ENCODE measurements around the gene XIRP1. TPM values are rescaled to one million over a fixed set of nuclear protein-coding genes. Genes with fewer than 3 reads are reported as not detected.

The XIRP1 gene
- total RNA-seq, 1 donor from 2014 or later: not detected

DNA sequence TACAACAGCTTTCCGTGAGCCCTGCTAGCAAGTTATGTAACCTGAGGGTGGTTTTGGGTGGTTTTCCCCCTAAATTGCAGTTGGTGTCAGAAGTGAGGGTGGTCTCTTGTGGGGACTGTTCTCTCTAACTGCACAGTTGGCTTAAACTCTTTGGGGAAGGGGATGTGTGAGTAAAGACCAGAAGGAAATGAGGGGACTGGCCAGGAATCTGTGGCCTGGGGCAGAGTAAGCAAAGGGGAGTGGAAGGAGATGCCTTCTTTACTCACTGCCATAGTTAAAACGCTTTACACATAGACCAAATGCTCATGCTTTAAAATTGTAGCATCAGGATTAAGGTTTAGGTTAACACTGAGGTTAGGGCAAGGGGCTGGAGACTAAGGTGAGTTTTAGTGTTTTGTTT lies 21.2 kb upstream of the XIRP1 start:
- H3K4me3 Mint-ChIP-seq: no peak overlapping the region
- H3K4me1 Mint-ChIP-seq: peaks cover under 1% of the 10 kb centered on the region
- peaks cover 5% of the 10 kb centered on the region for H3K27me3 Mint-ChIP-seq (ENCODE audit: low read depth)
- no peak for DNase-seq (ENCODE audit: low read depth, low spot score)
- TF ChIP-seq, protein P1, sequence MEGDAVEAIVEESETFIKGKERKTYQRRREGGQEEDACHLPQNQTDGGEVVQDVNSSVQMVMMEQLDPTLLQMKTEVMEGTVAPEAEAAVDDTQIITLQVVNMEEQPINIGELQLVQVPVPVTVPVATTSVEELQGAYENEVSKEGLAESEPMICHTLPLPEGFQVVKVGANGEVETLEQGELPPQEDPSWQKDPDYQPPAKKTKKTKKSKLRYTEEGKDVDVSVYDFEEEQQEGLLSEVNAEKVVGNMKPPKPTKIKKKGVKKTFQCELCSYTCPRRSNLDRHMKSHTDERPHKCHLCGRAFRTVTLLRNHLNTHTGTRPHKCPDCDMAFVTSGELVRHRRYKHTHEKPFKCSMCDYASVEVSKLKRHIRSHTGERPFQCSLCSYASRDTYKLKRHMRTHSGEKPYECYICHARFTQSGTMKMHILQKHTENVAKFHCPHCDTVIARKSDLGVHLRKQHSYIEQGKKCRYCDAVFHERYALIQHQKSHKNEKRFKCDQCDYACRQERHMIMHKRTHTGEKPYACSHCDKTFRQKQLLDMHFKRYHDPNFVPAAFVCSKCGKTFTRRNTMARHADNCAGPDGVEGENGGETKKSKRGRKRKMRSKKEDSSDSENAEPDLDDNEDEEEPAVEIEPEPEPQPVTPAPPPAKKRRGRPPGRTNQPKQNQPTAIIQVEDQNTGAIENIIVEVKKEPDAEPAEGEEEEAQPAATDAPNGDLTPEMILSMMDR (conservative IDR thresholded peaks at IDR 0.05): no peak
- no peaks in the 10 kb centered on the region for H3K9me3 Mint-ChIP-seq
- H3K36me3 Mint-ChIP-seq (ENCODE audit: low read depth): no peaks in the 10 kb centered on the region
- H3K27ac Mint-ChIP-seq (ENCODE audit: unreplicated experiment): no peak overlapping the region

DNA sequence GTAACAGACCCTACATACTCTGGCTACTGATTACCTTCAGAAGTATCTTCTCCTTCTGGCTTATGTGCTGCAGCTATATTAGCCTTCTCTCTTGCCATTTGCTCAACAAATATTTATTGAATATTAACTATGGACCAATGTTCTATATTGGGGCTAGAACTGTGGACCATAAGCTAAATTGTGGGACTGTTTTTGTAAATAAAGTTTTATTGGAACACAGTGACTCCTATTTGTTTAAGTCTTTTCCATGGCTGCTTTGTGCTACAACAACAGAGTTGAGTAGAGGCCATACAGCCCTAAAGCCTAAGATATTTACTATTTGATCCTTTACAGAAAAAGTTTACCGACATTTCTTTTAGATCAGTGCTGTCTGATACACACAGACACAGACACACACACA lies 20.3 kb upstream of the XIRP1 start:
- no peak for DNase-seq (ENCODE audit: low read depth, low spot score)
- no peaks in the 10 kb centered on the region for H3K9me3 Mint-ChIP-seq
- peaks cover 10% of the 10 kb centered on the region for H3K4me1 Mint-ChIP-seq
- H3K4me3 Mint-ChIP-seq: no peak overlapping the region
- H3K36me3 Mint-ChIP-seq (ENCODE audit: low read depth): no peaks in the 10 kb centered on the region
- peaks cover 5% of the 10 kb centered on the region for H3K27me3 Mint-ChIP-seq (ENCODE audit: low read depth)
- no peak overlapping the region for H3K27ac Mint-ChIP-seq (ENCODE audit: unreplicated experiment)
- TF ChIP-seq, protein P1 (conservative IDR thresholded peaks at IDR 0.05): no peak

GRCh38 chr3:39211332-39212130 lies 19.1 kb upstream of the XIRP1 start:
- DNase-seq (ENCODE audit: low read depth, low spot score): no peak
- H3K9me3 Mint-ChIP-seq: no peaks in the 10 kb centered on the region

GRCh38 chr3:39210078-39210477 lies 17.7 kb upstream of the XIRP1 start:
- TF ChIP-seq, protein P1 (conservative IDR thresholded peaks at IDR 0.05): no peak
- Mint-ChIP-seq H3K36me3 (ENCODE audit: low read depth) (no peaks in the 10 kb centered on the region), H3K27ac (ENCODE audit: unreplicated experiment) (no peak overlapping the region), H3K4me1 (peaks cover 12% of the 10 kb centered on the region), H3K4me3 (no peak overlapping the region), H3K9me3 (no peaks in the 10 kb centered on the region), H3K27me3 (ENCODE audit: low read depth) (peaks cover 8% of the 10 kb centered on the region)
- no peak for DNase-seq (ENCODE audit: low read depth, low spot score)

More at GRCh38 chr3:39211332-39212130, 19.1 kb upstream of the XIRP1 start:
- Mint-ChIP-seq H3K4me3 (no peak overlapping the region), H3K27me3 (ENCODE audit: low read depth) (peaks cover 10% of the 10 kb centered on the region), H3K27ac (ENCODE audit: unreplicated experiment) (no peak overlapping the region), H3K36me3 (ENCODE audit: low read depth) (no peaks in the 10 kb centered on the region), H3K4me1 (peaks cover 12% of the 10 kb centered on the region)
- TF ChIP-seq, protein P1 (conservative IDR thresholded peaks at IDR 0.05): no peak

DNA sequence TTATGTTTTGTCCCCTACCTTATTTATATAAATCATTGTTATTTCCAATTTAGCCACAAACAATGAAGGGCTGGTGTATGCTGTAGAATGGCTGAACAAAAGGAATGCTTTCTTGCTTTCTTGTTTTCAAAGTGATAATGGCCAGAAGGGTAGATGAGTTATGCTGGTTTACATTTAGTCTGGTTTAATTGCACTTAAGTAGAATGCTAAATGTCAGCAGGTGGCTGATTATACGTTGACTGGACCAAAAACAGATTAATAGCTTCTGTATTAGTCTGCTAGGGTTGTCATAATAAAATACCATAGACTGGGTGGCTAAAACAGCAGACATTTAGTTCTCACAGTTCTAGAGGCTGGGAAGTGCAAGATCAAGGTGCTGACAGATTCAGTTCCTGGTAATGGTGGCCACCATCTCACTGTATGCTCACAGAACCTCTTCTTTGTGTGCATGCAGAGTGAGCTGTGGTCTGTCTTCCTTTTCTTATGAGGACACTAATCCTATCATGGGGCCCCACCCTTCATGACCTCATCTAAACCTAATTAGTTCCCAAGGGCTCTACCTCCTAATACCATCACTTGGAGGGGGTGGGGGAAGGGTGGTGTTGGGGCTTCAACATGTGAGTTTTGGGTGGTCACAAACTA lies 17.1 kb upstream of the XIRP1 start:
- TF ChIP-seq, protein P1 (conservative IDR thresholded peaks at IDR 0.05): no peak
- no peak for DNase-seq (ENCODE audit: low read depth, low spot score)
- H3K4me1 Mint-ChIP-seq: peaks cover 12% of the 10 kb centered on the region
- H3K9me3 Mint-ChIP-seq: no peaks in the 10 kb centered on the region
- no peak overlapping the region for H3K27ac Mint-ChIP-seq (ENCODE audit: unreplicated experiment)
- H3K27me3 Mint-ChIP-seq (ENCODE audit: low read depth): peaks cover 8% of the 10 kb centered on the region
- H3K4me3 Mint-ChIP-seq: no peak overlapping the region
- no peaks in the 10 kb centered on the region for H3K36me3 Mint-ChIP-seq (ENCODE audit: low read depth)
